DOHH2 (cell line): ENCODE results near the gene CERS6.

ENCODE experiments used
- EZH2phosphoT487 ChIP-seq: fragments of 200-600 bp; sonication (generic); IDR thresholded peaks from 2 replicates; pipeline ENCODE4 v1.6.1; 2017; ENCODE audit warnings: borderline replicate concordance, mild to moderate bottlenecking, antibody characterized with exemption, low read length, moderate library complexity, mixed read lengths
- TF ChIP-seq, protein P1 (sequence below): fragments of 200-600 bp; sonication (generic); IDR thresholded peaks from one replicate; pipeline ENCODE4 v1.5.1; 2014; ENCODE audit warnings: antibody characterized with exemption, mild to moderate bottlenecking, low read depth, low read length; ENCODE audit not compliant: poor library complexity, severe bottlenecking

DNA sequence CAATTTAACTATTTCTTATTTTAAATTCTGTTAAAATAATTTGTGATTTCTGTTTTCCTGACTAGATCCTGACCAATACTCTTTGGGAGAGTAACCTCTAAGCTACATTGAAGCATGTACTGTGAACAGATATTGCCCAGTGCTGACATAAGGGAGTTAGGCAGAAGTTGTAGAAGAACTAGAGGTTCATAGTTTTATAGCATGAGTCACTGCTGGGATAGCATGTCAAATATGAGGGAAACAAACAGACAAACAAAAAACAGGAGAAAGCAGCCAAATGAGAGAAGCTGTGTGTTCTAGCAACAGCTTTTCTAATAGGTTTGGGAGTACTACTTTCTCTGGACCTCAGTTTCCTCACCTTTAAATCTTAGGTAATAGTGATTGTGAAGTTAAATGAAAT, 72.4 kb downstream of the CERS6 start:
- TF ChIP-seq, protein P1, sequence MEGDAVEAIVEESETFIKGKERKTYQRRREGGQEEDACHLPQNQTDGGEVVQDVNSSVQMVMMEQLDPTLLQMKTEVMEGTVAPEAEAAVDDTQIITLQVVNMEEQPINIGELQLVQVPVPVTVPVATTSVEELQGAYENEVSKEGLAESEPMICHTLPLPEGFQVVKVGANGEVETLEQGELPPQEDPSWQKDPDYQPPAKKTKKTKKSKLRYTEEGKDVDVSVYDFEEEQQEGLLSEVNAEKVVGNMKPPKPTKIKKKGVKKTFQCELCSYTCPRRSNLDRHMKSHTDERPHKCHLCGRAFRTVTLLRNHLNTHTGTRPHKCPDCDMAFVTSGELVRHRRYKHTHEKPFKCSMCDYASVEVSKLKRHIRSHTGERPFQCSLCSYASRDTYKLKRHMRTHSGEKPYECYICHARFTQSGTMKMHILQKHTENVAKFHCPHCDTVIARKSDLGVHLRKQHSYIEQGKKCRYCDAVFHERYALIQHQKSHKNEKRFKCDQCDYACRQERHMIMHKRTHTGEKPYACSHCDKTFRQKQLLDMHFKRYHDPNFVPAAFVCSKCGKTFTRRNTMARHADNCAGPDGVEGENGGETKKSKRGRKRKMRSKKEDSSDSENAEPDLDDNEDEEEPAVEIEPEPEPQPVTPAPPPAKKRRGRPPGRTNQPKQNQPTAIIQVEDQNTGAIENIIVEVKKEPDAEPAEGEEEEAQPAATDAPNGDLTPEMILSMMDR = no peak
- no peak for TF ChIP-seq EZH2phosphoT487
